Measurements from ENCODE around the gene LTK.

GRCh38 chr15:41494190-41494921 is 19.3 kb downstream of the LTK start:
- TF ChIP-seq, protein P1, sequence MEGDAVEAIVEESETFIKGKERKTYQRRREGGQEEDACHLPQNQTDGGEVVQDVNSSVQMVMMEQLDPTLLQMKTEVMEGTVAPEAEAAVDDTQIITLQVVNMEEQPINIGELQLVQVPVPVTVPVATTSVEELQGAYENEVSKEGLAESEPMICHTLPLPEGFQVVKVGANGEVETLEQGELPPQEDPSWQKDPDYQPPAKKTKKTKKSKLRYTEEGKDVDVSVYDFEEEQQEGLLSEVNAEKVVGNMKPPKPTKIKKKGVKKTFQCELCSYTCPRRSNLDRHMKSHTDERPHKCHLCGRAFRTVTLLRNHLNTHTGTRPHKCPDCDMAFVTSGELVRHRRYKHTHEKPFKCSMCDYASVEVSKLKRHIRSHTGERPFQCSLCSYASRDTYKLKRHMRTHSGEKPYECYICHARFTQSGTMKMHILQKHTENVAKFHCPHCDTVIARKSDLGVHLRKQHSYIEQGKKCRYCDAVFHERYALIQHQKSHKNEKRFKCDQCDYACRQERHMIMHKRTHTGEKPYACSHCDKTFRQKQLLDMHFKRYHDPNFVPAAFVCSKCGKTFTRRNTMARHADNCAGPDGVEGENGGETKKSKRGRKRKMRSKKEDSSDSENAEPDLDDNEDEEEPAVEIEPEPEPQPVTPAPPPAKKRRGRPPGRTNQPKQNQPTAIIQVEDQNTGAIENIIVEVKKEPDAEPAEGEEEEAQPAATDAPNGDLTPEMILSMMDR (IDR thresholded peaks at IDR 0.05): no peak
- no peak for TF ChIP-seq POLR2AphosphoS5 (IDR thresholded peaks at IDR 0.05)

Measured in gastroesophageal sphincter (tissue), 3 donors.